H1 (cell line): ENCODE results near the gene KCNA10. TPM values are rescaled to one million over a fixed set of nuclear protein-coding genes. Genes with fewer than 3 reads are reported as not detected.

Experiments
- CTCF ChIA-PET: fragments of 300-600 bp; sonication (Branson Sonifier 250); formaldehyde crosslinking; loops from one replicate; lab custom pipeline; 2021; ENCODE audit not compliant: partially characterized antibody; lab: Charles Lee
- POLR2A ChIA-PET: fragments of 300-600 bp; sonication (Branson Sonifier 250); formaldehyde crosslinking; loops from one replicate; lab custom pipeline; 2021; ENCODE audit warnings: inconsistent platforms; ENCODE audit not compliant: partially characterized antibody; lab: Charles Lee
- DNase-seq, 2 experiments: peaks; one replicate each; pipeline versions ENCODE4 v3.0.0 to v3.0.0-alpha.2; 2010 to 2022; ENCODE audit warnings: low spot score in 2 of 2, low read depth in 1 of 2, mixed read lengths in 1 of 2
- FAIRE-seq: peaks from 2 replicates; lab custom pipeline; 2011; peaks lifted over from hg19 to GRCh38; lab: Jason Lieb, UNC
- H2AFZ ChIP-seq: 2 replicates; pipeline ENCODE4 v1.8.1; 2012; ENCODE audit warnings: low read length, inconsistent platforms
- H2AK5ac ChIP-seq: 2 replicates; pipeline ENCODE4 v1.6.1; 2013; ENCODE audit warnings: low read depth, low read length
- H2BK120ac ChIP-seq: replicated peaks from 2 replicates; pipeline ENCODE3; 2013; ENCODE audit warnings: low read depth, low read length, inconsistent platforms
- H2BK12ac ChIP-seq: 2 replicates; pipeline ENCODE4 v1.6.1; 2013; ENCODE audit warnings: low read depth, low read length
- H2BK15ac ChIP-seq: 2 replicates; pipeline ENCODE4 v1.6.1; 2013; ENCODE audit warnings: low read length
- H2BK20ac ChIP-seq: 2 replicates; pipeline ENCODE4 v1.6.1; 2013; ENCODE audit warnings: low read length
- H2BK5ac ChIP-seq: 2 replicates; pipeline ENCODE4 v1.6.1; 2013; ENCODE audit warnings: low read depth, low read length
- H3K14ac ChIP-seq: 2 replicates; pipeline ENCODE4 v1.6.1; 2013; ENCODE audit warnings: inconsistent platforms; ENCODE audit not compliant: insufficient read length
- H3K18ac ChIP-seq: 2 replicates; pipeline ENCODE4 v1.6.1; 2013; ENCODE audit warnings: low read length; ENCODE audit errors: extremely low read depth
- H3K23ac ChIP-seq: 2 replicates; pipeline ENCODE4 v1.6.1; 2013; ENCODE audit warnings: inconsistent platforms; ENCODE audit not compliant: insufficient read length
- H3K23me2 ChIP-seq: 2 replicates; pipeline ENCODE4 v1.6.1; 2013; ENCODE audit warnings: low read depth, low read length
- H3K27ac ChIP-seq: 2 replicates; pipeline ENCODE4 v1.6.1; 2011; ENCODE audit warnings: low read depth, low read length, inconsistent platforms
- H3K27me3 ChIP-seq, 4 experiments: replicated peaks in 1 of 4; 1 replicate in 1 of 4; 2 replicates in 3 of 4; pipeline versions ENCODE4 v1.6.1 to v1.8.1; 2011 to 2013; ENCODE audit warnings: low read length in 3 of 4, mild to moderate bottlenecking in 3 of 4, inconsistent platforms in 2 of 4, mixed read lengths in 2 of 4, moderate library complexity in 1 of 4; ENCODE audit not compliant: control insufficient read depth in 3 of 4, insufficient read depth in 3 of 4; ENCODE audit errors: extremely low read depth in 1 of 4
- H3K36me3 ChIP-seq, 4 experiments: 2 replicates each; pipeline versions ENCODE4 v1.6.1 to v1.8.1; 2011 to 2013; ENCODE audit warnings: mild to moderate bottlenecking in 4 of 4, low read length in 3 of 4, moderate library complexity in 2 of 4, control low read depth in 1 of 4, inconsistent platforms in 1 of 4; ENCODE audit not compliant: insufficient read depth in 4 of 4, control insufficient read depth in 2 of 4
- H3K4ac ChIP-seq: replicated peaks from 2 replicates; pipeline ENCODE3; 2013; ENCODE audit warnings: low read length, low read depth, mixed read lengths, inconsistent platforms; ENCODE audit not compliant: insufficient read length
- H3K4me1 ChIP-seq, 4 experiments: replicated peaks in 1 of 4; 1 replicate in 1 of 4; 2 replicates in 3 of 4; pipeline versions ENCODE4 v1.6.1 to v1.8.1; 2011 to 2013; ENCODE audit warnings: low read length in 3 of 4, inconsistent platforms in 2 of 4, mixed read lengths in 1 of 4; ENCODE audit not compliant: insufficient read depth in 4 of 4, control insufficient read depth in 3 of 4
- H3K4me2 ChIP-seq, 2 experiments: 2 replicates each; pipeline versions ENCODE4 v1.6.1 to v1.8.1; 2011 to 2013; ENCODE audit warnings: low read depth in 2 of 2, low read length in 2 of 2, control low read depth in 1 of 2, inconsistent platforms in 1 of 2, mild to moderate bottlenecking in 1 of 2; ENCODE audit not compliant: insufficient read depth in 1 of 2
- H3K4me3 ChIP-seq, 4 experiments: fragments of 200-600, 300-600 bp in 1 of 4; sonication (generic), shearing (Covaris generic), sonication (Bioruptor Twin) in 1 of 4; 2 replicates each; pipeline versions ENCODE4 v1.5.1 to v1.8.1; 2011 to 2016; ENCODE audit warnings: low read length in 4 of 4, low read depth in 3 of 4, control low read depth in 2 of 4, inconsistent platforms in 2 of 4, mild to moderate bottlenecking in 2 of 4, mixed read lengths in 1 of 4, moderate library complexity in 1 of 4; ENCODE audit not compliant: insufficient read depth in 2 of 4; ENCODE audit errors: extremely low read depth in 1 of 4
- H3K56ac ChIP-seq: replicated peaks from 2 replicates; pipeline ENCODE3; 2013; ENCODE audit warnings: low read depth, mild to moderate bottlenecking, mixed read lengths, low read length, inconsistent platforms; ENCODE audit not compliant: insufficient read length
- H3K79me1 ChIP-seq: 2 replicates; pipeline ENCODE4 v1.6.1; 2013; ENCODE audit warnings: low read depth, low read length, control low read depth
- H3K79me2 ChIP-seq, 2 experiments: 2 replicates each; pipeline versions ENCODE4 v1.6.1 to v1.8.1; 2012 to 2013; ENCODE audit warnings: low read length in 2 of 2, mild to moderate bottlenecking in 2 of 2, inconsistent platforms in 1 of 2; ENCODE audit not compliant: insufficient read depth in 2 of 2, control insufficient read depth in 1 of 2
- H3K9ac ChIP-seq, 4 experiments: replicated peaks in 1 of 4; 1 replicate in 1 of 4; 2 replicates in 3 of 4; pipeline versions ENCODE4 v1.6.1 to v1.8.1; 2011 to 2013; ENCODE audit warnings: low read depth in 3 of 4, low read length in 3 of 4, control low read depth in 2 of 4, mild to moderate bottlenecking in 2 of 4, moderate library complexity in 2 of 4, inconsistent platforms in 1 of 4; ENCODE audit errors: extremely low read depth in 1 of 4
- H3K9me3 ChIP-seq, 2 experiments: 2 replicates each; pipeline versions ENCODE4 v1.6.1 to v1.8.1; 2012 to 2013; ENCODE audit warnings: mild to moderate bottlenecking in 2 of 2, moderate library complexity in 2 of 2, control low read depth in 1 of 2, inconsistent platforms in 1 of 2, low read depth in 1 of 2, low read length in 1 of 2, mixed read lengths in 1 of 2; ENCODE audit not compliant: insufficient read depth in 2 of 2
- H4K20me1 ChIP-seq, 2 experiments: replicated peaks in 1 of 2; 2 replicates each; pipeline versions ENCODE3 to v1.8.1; 2011 to 2013; ENCODE audit warnings: inconsistent platforms in 2 of 2, low read length in 2 of 2, mild to moderate bottlenecking in 1 of 2; ENCODE audit not compliant: insufficient read depth in 2 of 2, control insufficient read depth in 1 of 2
- H4K5ac ChIP-seq: 2 replicates; pipeline ENCODE4 v1.6.1; 2013; ENCODE audit warnings: low read length, low read depth, mixed read lengths, inconsistent platforms; ENCODE audit not compliant: insufficient read length
- H4K8ac ChIP-seq: 2 replicates; pipeline ENCODE4 v1.8.0; 2013; ENCODE audit warnings: mild to moderate bottlenecking, moderate library complexity, low read length, inconsistent platforms; ENCODE audit not compliant: insufficient read depth; ENCODE audit errors: extremely low read depth
- H4K91ac ChIP-seq: replicated peaks from 2 replicates; pipeline ENCODE3; 2013; ENCODE audit warnings: low read length, mixed read lengths, inconsistent platforms; ENCODE audit not compliant: insufficient read length
- EP300 ChIP-seq, 2 experiments: IDR thresholded peaks; 1 replicate in 1 of 2; 2 replicates in 1 of 2; pipeline ENCODE4 v1.6.1; 2011 to 2012; ENCODE audit warnings: low read depth in 2 of 2, low read length in 2 of 2, mild to moderate bottlenecking in 2 of 2, borderline replicate concordance in 1 of 2, inconsistent platforms in 1 of 2, moderate library complexity in 1 of 2
- FOSL1 ChIP-seq: IDR thresholded peaks from 2 replicates; pipeline ENCODE4 v1.6.1; 2011; ENCODE audit warnings: mild to moderate bottlenecking, low read depth, low read length, moderate library complexity; ENCODE audit not compliant: insufficient read depth
- KDM1A ChIP-seq: fragments of 200-600, 300-600 bp; sonication (generic); IDR thresholded peaks from 2 replicates; pipeline ENCODE4 v1.7.1; 2016; ENCODE audit warnings: mild to moderate bottlenecking, low read length, borderline replicate concordance
- MAFK ChIP-seq: IDR thresholded peaks from 2 replicates; pipeline ENCODE4 v1.6.1; 2012; ENCODE audit warnings: low read depth, mild to moderate bottlenecking, improper control_type of control experiment, low read length
- POU5F1 ChIP-seq: IDR thresholded peaks from 2 replicates; pipeline ENCODE4 v1.6.1; 2011; ENCODE audit warnings: low read depth, mild to moderate bottlenecking, low read length, moderate library complexity
- RFX5 ChIP-seq: IDR thresholded peaks from 2 replicates; pipeline ENCODE4 v1.6.1; 2011; ENCODE audit warnings: low read depth, low read length, improper control_type of control experiment, borderline replicate concordance
- RXRA ChIP-seq: IDR thresholded peaks from 2 replicates; pipeline ENCODE4 v1.6.1; 2011; ENCODE audit warnings: low read depth, mild to moderate bottlenecking, low read length, moderate library complexity; ENCODE audit not compliant: insufficient read depth
- SIN3A ChIP-seq, 2 experiments: IDR thresholded peaks in 1 of 2; conservative IDR thresholded peaks in 1 of 2; 2 replicates each; pipeline ENCODE4 v1.6.1; 2011 to 2012; ENCODE audit warnings: low read length in 2 of 2, improper control_type of control experiment in 1 of 2, low read depth in 1 of 2, mild to moderate bottlenecking in 1 of 2
- SIX5 ChIP-seq: IDR thresholded peaks from 2 replicates; pipeline ENCODE4 v1.6.1; 2011; ENCODE audit warnings: mild to moderate bottlenecking, low read depth, low read length
- SUZ12 ChIP-seq: fragments of 200-600 bp; sonication (generic); IDR thresholded peaks from 2 replicates; pipeline ENCODE4 v1.6.1; 2012; ENCODE audit warnings: mild to moderate bottlenecking, inconsistent platforms, low read length, moderate library complexity, mixed read lengths
- ZNF274 ChIP-seq: IDR thresholded peaks from 2 replicates; pipeline ENCODE4 v1.7.0; 2012; ENCODE audit warnings: low read length, borderline replicate concordance; ENCODE audit errors: extremely low read depth
- WGBS, 2 experiments: shearing (Covaris generic) in 1 of 2; methylation state at CpG; one replicate each; pipeline versions ENCODE4 v1.1.6 to v1.1.7; 2013 to 2015; ENCODE audit warnings: low lambda C conversion rate in 2 of 2, mixed read lengths in 2 of 2, inconsistent platforms in 1 of 2, low coverage in 1 of 2, missing lambda C conversion rate in 1 of 2; ENCODE audit not compliant: insufficient replicate concordance in 2 of 2, insufficient coverage in 1 of 2, insufficient read length in 1 of 2; ENCODE audit errors: extremely low coverage in 1 of 2, missing lambda C conversion rate in 1 of 2; 5-methylcytosine and 5-hydroxymethylcytosine counted together
- polyA plus RNA-seq, 7 experiments: library from polyadenylated mRNA; depleted of rRNA in 3 of 7; stranded (reverse) in 5 of 7; unstranded in 2 of 7; fragments of >200 nt in 5 of 7; fragments of 200-250 nt in 2 of 7; gene quantifications; 1 replicate in 5 of 7; 2 replicates in 1 of 7; 4 replicates in 1 of 7; pipeline versions ENCODE4 v1.2.1 to v1.2.3, GENCODE V29; 2011 to 2013; ENCODE audit warnings: missing spikeins in 2 of 7, mixed read lengths in 2 of 7
- total RNA-seq: library from RNA; stranded (reverse); fragmentation: NEBNext Ultra II Directional; extraction: Animal tissue kit (Norgen Biotek cat#: 25700); gene quantifications from 2 replicates; pipeline ENCODE4 v1.2.1, GENCODE V29; 2021
- TF ChIP-seq, protein P1 (sequence below): IDR thresholded peaks from 2 replicates; pipeline ENCODE4 v1.6.1; 2011; ENCODE audit warnings: low read depth, mild to moderate bottlenecking, low read length; ENCODE audit not compliant: insufficient read depth
- TF ChIP-seq, protein P2 (sequence below): IDR thresholded peaks from 2 replicates; pipeline ENCODE4 v1.6.1; 2012; ENCODE audit warnings: inconsistent platforms

Gene KCNA10
- total and polyA plus RNA-seq, 2 of the 8 experiments (the other 6 are each of a cell fraction or from before 2014, with no cell fraction given) = not detected

DNA sequence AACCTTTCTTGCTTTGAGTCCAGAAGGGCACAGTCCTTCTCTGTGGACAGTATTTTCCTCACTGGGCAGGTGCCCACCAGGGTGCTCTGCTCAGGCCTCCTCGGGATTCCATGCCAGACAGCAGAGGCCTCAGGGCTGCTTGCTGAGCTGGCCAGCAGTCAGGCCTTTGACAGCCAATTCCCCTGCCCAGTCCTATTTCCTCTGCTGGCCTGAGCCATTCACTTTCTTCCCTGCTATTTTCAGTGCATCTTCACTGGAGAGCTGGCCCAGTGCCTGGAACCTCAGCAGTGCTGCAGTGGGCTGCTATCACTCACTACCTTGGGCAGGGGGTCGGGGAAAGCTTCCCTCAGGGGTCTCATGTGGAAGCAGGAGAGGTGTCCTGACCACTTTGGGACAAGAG lies 33.2 kb downstream of the KCNA10 start:
- no peak overlapping the region for H2BK5ac ChIP-seq
- CTCF ChIA-PET = interaction anchor here (0.7 to 3.5 kb wide), 6 partner anchors 10 to 284 kb away, joined by 3 to 27 read pairs (median 4); no protein-coding TSS in a partner anchor
- TF ChIP-seq MAFK = no peak
- no peak for TF ChIP-seq ZNF274
- TF ChIP-seq FOSL1 = no peak
- no peak for TF ChIP-seq EP300 (IDR thresholded peaks at IDR 0.05; ENCODE audit: borderline replicate concordance in 1 of 2, low read depth in 2 of 2, low read length in 2 of 2)
- no peak for TF ChIP-seq RFX5
- no peak for TF ChIP-seq KDM1A
- TF ChIP-seq, protein P1, sequence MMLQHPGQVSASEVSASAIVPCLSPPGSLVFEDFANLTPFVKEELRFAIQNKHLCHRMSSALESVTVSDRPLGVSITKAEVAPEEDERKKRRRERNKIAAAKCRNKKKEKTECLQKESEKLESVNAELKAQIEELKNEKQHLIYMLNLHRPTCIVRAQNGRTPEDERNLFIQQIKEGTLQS = no peak
- TF ChIP-seq SUZ12 = no peak
- TF ChIP-seq POU5F1 = no peak
- TF ChIP-seq, protein P2, sequence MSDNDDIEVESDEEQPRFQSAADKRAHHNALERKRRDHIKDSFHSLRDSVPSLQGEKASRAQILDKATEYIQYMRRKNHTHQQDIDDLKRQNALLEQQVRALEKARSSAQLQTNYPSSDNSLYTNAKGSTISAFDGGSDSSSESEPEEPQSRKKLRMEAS = no peak
- no peak for TF ChIP-seq RXRA
- TF ChIP-seq SIX5 = no peak
- no peak for TF ChIP-seq SIN3A (conservative IDR thresholded peaks at IDR 0.05 in 1 of 2, IDR thresholded peaks at IDR 0.05 in 1 of 2; ENCODE audit: low read depth in 1 of 2, low read length in 2 of 2)

More for the DNA sequence above, 33.2 kb downstream of the KCNA10 start:
- Histone ChIP-seq H3K9ac (no peak overlapping the region), H2AK5ac (no peak overlapping the region), H3K23ac (no peak overlapping the region), H2AFZ (no peak overlapping the region), H3K23me2 (no peaks in the 10 kb centered on the region), H3K79me1 (no peaks in the 10 kb centered on the region), H3K4ac (no peak overlapping the region), H3K36me3 (no peaks in the 10 kb centered on the region), H3K4me2 (no peak overlapping the region), H3K56ac (no peak overlapping the region), H3K27me3 (no peaks in the 10 kb centered on the region; a peak in 1 of 7 replicates), H3K9me3 (no peaks in the 10 kb centered on the region), H4K8ac (no peak overlapping the region), H3K27ac (no peak overlapping the region), H2BK120ac (no peak overlapping the region), H4K20me1 (no peaks in the 10 kb centered on the region), H3K79me2 (no peaks in the 10 kb centered on the region), H3K4me1 (peaks cover 6 to 24% (median 10%) of the 10 kb centered on the region in 4 experiments), H2BK12ac (0 out of 2 replicates have a peak overlapping the region, but pooled peaks have one; percentile 68), H2BK15ac (no peak overlapping the region), H3K14ac (no peak overlapping the region), H4K5ac (no peak overlapping the region), H4K91ac (no peak overlapping the region), H3K4me3 (no peak overlapping the region), H3K18ac (no peak overlapping the region), H2BK20ac (no peak overlapping the region)
- POLR2A ChIA-PET = no interaction called here
- DNase-seq (no peak), FAIRE-seq (no peak)
- 91% methylated on average over 2 of the region's 2 CpGs; no CpG with 5 or more reads in 1 of the 2 experiments for WGBS, 2 experiments
